AML-193 (cell line): ENCODE results near the gene UGT1A7.

Experiments
- DNase-seq, 2 experiments: peaks; one replicate each; lab custom pipeline; 2025; lab: John Stamatoyannopoulos, UW

Gene UGT1A7

GRCh38 chr2:233761040-233761769, 79.5 kb downstream of the UGT1A7 start:
- no peak for DNase-seq

DNA sequence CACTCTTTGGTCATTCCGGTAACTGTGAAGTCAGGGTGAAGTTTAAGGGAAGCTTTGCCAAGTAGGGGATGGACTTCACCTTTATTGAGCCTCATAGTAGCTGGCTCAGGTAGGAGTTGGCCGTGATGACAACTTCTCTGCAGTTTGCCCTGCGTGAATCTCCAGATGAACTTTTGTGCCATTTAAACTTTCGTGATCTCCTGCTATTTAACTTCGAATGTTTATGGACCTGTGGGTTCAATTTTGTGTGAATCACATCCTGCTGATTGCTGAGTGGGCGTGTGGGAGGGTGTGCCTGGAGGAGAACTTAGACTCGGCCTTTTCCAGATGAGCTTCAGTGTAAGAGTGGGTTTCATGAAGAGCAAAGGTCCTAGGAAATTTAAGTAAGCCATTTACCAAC, 82.6 kb downstream of the UGT1A7 start:
- no peak for DNase-seq

- DNase-seq, result no peak
These were observed 83.1 kb downstream of the UGT1A7 start for GRCh38 chr2:233764761-233765160.

- DNase-seq, result no peak
These were observed 84.7 kb downstream of the UGT1A7 start for GRCh38 chr2:233766416-233766815.

DNA sequence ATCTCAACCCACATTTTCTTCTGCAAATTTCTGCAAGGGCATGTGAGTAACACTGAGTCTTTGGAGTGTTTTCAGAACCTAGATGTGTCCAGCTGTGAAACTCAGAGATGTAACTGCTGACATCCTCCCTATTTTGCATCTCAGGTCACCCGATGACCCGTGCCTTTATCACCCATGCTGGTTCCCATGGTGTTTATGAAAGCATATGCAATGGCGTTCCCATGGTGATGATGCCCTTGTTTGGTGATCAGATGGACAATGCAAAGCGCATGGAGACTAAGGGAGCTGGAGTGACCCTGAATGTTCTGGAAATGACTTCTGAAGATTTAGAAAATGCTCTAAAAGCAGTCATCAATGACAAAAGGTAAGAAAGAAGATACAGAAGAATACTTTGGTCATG, 86.4 kb downstream of the UGT1A7 start:
- DNase-seq, result no peak

- no peak for DNase-seq
These were observed 87.6 kb downstream of the UGT1A7 start for GRCh38 chr2:233769260-233769659.

DNA sequence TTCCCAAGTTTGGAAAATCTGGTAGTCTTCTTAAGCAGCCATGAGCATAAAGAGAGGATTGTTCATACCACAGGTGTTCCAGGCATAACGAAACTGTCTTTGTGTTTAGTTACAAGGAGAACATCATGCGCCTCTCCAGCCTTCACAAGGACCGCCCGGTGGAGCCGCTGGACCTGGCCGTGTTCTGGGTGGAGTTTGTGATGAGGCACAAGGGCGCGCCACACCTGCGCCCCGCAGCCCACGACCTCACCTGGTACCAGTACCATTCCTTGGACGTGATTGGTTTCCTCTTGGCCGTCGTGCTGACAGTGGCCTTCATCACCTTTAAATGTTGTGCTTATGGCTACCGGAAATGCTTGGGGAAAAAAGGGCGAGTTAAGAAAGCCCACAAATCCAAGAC, 90.5 kb downstream of the UGT1A7 start:
- DNase-seq, result no peak

GRCh38 chr2:233772583-233772982, 90.9 kb downstream of the UGT1A7 start:
- DNase-seq, result no peak

- DNase-seq, result no peak
These were observed 92.2 kb downstream of the UGT1A7 start for GRCh38 chr2:233773854-233774253.

- DNase-seq, result no peak
These were observed 93.7 kb downstream of the UGT1A7 start for GRCh38 chr2:233775414-233775813.

GRCh38 chr2:233778030-233778429, 96.3 kb downstream of the UGT1A7 start, which contains the start of gene MROH2A:
Gene MROH2A, plus strand, starts transcription at chr2:233778330. Its CDS starts 1,029 bp downstream, at chr2:233779359.
- DNase-seq, result no peak

GRCh38 chr2:233779722-233780121, 98.0 kb downstream of the UGT1A7 start:
- no peak for DNase-seq

DNA sequence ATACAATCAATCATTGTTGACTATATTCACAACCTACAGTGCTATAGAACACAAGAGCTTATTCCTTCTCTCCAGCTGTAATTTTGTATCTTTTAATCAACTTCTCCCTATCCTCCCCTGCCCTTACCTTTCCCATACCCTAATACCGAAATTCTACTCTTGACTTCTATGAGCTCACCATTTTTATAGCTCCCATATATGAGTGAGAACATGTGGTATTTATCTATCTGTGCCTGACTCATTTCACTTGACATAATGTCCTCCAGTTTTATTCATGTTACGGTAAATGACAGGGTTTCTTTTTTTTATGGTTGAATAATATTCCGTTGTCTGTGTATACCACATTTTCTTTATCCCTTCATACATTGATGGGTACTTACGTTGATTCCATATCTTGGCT, 99.1 kb downstream of the UGT1A7 start:
- no peak for DNase-seq

GRCh38 chr2:233789554-233789953, 107.9 kb downstream of the UGT1A7 start:
- no peak for DNase-seq

GRCh38 chr2:233791151-233791882, 109.6 kb downstream of the UGT1A7 start:
- no peak for DNase-seq

- no peak for DNase-seq
These were observed 110.2 kb downstream of the UGT1A7 start for GRCh38 chr2:233791883-233792329.

DNA sequence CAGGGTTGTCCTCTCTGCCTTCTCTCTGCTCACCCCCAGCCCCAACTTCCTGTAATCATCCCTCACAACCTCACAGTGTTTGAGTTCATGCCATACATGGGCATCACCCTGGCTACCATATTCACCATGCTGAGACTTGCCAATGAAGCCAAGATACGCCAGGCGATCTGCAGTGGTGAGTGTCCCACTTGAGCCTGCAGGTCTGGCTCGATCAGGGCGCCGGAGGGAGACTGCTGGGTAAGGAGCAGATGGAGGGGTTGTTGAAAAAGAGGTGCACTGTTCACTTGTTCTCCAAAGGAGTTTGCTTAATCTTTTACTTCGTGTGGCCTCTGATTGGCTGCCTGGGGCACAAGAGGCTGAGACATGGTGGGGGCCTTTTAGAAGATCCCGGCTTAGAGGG, 111.0 kb downstream of the UGT1A7 start:
- no peak for DNase-seq

- no peak for DNase-seq
These were observed 111.9 kb downstream of the UGT1A7 start for GRCh38 chr2:233793465-233794127.

- no peak for DNase-seq
These were observed 112.5 kb downstream of the UGT1A7 start for GRCh38 chr2:233794128-233794658.

DNA sequence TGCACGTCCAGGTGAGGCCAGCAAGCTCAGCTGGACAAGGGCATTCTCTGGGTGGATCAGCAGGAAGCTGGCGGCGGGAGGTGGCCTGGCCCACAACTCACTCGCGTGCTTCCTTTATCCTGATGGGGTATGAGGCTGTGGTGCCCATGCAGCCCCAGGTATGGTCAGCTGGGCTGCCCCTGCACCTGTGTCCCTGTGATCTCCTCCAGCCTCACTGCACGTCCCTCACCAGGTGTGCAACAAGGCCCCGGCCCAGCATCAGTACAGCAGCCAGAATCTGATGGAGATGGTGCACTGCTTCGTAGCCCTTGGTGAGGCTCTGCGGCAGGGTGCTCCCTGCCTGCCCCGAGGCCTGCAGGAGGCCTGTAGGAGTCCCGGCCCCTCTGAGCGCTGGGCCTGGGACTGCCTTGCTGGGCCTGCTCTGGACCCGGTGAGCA, 114.1 kb downstream of the UGT1A7 start:
- no peak for DNase-seq

- no peak for DNase-seq
These were observed 114.6 kb downstream of the UGT1A7 start for GRCh38 chr2:233796254-233796653.

- DNase-seq, result no peak
These were observed 116.8 kb downstream of the UGT1A7 start for GRCh38 chr2:233798335-233799086.
